Measurements from ENCODE around the gene CACNA1B.

Gene CACNA1B

DNA sequence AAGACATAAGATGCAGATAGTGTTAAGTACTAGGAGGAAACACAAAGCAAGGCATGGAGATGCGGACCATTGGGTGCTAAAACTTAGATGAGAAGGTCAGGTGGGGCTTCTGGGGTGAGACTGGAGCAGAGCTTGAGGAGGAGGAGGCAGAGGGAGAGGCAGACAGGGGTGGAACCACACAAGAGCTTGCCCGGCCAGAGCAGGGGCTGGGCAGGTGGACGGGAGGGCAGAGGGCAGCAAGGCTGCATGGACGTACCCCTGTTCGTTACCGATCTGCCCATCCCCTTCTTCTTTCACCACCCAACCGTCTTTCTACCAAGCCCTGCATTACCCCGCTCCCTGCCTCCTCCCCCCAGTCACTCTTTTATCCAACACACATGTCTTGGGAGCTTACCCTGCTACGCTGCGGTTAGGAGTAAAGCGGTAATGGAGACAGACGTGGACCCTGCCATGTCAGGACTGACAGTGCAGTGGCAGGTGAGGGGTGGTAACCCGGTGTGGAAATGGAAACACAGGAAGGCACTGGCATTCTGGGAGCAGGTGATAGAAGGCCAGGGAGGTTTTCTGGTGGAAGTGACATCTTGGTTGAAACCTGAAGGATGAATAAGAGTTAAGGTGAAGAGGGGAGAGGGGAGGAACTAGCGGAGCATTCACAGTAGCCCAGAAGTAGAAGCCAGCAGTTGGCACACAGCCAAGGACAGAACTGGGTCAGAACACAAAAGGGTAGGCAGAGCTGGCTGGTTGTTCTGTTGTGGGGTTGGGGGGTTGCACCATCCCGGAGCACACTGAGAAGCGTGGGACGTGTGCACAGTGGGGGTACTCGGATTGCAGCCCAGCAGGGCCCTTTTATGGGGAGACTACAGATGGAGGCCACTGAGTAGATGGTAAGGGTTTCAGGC, 167.2 kb downstream of the CACNA1B start:
- no peak for DNase-seq

DNA sequence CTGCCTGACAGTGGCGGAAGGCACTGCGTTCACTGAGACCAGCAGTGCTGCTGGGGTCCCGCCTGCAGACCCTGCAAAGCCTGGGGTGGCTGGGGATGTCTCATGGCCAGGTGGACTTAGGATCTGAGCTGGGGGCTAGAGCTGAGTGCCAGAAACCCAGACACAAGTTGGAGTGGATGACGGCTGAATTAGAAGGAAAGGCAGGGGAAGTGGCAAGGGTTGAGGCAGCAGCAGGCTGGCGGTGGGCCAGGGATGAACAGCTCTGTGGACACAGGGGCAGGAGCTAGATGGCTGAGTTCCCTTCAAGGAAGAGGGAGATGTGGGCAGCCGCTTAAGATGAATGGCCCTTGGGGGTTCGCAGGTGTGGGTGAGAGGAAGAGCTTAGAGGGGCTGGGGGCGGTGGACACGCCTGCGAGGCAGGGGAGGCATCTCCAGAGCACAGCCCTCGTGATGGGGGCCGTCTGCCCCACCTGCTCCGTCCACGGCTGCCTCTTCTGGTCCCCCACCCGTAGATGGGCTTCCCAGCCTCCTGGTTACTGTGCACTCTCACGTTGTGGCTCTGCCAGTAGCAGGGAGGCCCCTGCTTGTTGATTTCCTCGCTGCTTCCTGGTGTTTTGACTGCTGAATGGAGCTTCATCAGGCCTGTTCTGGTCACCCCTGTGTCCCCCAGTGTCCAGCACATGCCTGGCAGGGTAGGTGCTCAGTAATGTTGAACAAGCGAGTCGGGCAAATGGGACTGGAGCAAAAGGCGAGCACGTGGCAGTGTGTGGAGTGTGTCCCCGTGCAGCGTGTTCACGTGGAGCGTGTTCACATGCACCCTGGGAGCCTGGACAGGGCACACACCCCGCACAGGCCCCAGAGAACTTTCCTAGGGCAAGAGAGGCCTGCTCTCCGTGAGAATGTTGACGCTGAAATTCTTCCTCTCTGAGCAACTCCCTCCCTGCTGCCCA, 168.2 kb downstream of the CACNA1B start:
- no peak for DNase-seq

- no peak for DNase-seq
Observed at GRCh38 chr9:138046641-138047301, 169.2 kb downstream of the CACNA1B start.

DNA sequence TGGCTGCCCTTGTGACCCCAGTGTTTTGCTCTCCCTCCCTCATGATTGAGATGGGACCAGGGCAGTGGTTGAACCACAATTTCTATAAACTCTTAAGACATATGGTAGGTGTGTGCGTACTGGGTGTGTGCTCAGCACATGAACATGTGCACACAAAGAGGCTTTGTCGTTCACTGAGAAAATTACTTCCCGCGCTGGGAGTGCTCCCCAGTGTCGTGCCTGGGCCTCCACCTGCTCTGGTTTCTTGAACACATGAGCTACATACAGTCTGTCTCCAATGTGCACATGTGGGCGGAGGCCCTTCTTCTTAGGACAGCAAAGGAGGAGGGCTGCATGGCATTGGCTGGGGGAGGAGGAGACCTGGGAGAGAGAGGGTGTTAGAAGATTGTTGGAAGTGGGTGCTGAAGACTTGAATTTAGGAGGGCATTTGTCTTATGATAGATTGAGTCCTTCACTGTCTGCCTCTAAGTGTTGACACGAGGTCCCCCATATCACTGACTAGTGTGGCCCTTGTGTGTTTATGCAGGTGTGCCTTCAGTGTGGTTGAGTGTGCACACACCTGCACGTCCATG, 170.0 kb downstream of the CACNA1B start:
- DNase-seq, result no peak

- no peak for DNase-seq
Observed at GRCh38 chr9:138048184-138048583, 170.6 kb downstream of the CACNA1B start.

DNA sequence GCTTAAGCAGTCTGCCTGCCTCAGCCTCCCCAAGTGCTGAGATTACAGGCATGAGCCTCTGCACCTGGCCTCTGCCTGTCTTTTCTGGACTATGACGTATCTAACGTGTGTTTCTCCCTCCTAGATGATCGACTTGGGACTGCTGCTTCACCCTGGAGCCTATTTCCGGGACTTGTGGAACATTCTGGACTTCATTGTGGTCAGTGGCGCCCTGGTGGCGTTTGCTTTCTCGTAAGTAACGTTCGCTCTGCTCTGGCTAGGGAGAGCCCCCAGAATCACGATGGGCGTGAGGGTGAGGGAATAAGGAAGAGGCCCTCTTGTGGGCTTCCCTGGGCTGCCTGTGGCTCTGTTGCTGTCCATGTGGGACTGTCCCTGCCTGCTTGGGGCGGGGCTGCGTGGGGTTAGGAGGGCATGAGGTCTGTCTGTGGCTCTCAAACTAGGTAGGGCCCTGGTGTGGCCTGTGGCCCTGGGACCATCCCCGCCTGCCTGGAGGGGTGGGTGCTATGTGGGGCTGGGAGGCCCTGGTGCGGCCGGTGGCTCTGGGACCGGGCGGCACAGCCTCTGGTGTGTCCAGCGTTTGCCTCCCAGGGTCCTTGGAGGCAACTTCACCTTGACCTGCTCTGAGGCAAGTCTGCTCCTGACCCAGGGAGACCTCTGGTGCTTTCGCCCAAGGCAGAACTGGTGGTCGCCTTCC, 171.7 kb downstream of the CACNA1B start:
- no peak for DNase-seq

DNA sequence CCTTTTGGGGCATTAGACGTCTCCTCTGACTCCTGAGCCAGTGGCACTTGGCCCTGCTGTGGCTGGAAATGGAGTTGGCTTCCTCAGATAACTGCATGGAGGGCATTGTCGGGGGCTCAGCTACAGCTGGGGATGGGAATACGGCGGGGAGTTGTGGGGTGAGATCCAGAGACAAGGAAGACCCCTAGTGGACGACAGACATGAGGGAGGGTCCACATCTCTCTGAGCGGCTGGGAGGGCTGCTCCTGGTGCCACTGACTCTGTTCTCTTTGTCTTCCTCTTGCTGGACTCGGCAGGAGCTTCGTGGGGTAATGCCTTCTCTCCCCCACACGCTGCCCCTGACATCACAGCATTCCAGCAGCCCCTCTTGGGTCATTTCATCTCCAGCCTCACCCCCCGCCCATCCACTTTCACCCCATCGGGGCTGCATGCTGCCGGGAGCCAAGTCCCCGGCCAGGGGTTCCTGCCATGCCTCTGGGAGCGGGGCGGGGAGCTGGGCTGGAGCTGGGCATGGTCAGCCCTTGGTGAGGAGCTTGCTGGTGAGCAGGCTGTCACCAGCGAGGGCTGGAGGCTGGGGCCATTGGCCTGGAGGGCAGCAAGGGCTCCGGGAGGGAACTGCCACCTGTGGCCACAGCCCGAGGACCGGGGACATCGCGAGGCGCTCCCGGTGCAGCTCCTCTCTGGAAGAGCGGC, 172.3 kb downstream of the CACNA1B start:
- no peak for DNase-seq

- no peak for DNase-seq
Observed at GRCh38 chr9:138050472-138051330, 173.1 kb downstream of the CACNA1B start.

DNA sequence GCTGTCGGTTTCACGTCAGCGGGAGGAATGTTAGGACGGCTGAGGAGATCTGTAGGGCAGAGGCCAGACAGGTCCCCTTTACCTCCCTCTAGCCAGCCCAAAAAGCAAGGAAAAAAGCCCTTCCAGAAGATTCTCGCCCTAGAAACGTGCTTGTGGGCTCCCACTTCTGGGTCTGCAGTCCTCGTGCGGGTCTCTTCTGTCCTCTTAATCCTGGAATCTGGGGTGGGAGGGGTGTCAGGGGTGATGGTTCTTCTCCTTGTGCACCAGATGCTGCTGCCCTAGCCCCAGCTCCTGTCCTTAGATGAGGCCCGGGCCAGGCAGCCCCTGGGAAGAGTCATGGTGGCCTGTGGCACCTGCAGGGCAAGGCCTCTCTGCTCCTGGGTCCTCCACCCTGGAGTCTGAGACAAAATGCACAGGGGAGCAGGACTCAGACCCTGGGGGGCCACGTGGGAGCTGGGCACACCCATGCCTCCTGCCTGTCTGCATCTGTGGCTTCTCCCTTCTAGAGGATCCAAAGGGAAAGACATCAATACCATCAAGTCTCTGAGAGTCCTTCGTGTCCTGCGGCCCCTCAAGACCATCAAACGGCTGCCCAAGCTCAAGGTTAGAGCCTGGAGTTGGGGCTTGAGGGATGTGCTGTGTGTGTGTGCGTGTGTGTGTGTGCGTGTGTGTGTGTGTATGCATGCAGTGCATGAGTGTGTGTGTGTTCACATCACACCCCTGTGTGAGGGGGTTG, 174.2 kb downstream of the CACNA1B start:
- no peak for DNase-seq

GRCh38 chr9:138052322-138052615, 174.7 kb downstream of the CACNA1B start:
- no peak for DNase-seq

DNA sequence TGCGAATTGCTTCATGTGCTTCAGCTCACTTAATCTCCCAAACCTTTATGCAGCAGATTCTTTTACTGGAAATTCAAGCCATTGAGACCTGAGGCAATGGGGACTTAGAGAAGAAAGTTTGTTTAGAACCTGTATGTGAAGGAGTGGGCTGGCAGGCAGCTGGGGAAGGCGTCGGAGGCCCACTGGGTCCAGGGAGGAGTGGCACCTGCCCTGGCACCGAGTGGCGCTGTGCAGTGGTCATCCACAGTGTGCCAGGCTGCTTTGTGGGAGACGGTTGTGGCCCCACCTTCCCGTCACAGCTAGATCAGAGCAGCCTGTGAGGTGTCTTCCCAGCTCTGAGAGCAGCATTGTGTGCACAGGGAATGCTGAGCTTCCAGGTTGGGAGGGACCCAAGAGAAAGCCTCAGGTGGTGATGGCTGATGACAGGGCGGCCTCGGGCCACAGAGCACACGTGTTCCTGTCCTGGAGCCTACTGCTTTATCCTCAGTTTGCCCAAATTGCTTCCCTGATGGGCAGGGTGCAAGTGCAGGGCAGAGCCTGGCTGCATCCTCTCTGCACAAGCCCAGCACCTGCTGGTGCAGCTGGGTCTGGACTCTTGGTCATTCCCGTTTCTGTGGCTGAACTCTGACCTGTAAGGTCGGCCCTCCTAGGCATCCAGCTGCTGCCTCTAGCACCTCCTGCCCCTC, 175.2 kb downstream of the CACNA1B start:
- no peak for DNase-seq

GRCh38 chr9:138053321-138053868, 175.8 kb downstream of the CACNA1B start:
- DNase-seq, result no peak

DNA sequence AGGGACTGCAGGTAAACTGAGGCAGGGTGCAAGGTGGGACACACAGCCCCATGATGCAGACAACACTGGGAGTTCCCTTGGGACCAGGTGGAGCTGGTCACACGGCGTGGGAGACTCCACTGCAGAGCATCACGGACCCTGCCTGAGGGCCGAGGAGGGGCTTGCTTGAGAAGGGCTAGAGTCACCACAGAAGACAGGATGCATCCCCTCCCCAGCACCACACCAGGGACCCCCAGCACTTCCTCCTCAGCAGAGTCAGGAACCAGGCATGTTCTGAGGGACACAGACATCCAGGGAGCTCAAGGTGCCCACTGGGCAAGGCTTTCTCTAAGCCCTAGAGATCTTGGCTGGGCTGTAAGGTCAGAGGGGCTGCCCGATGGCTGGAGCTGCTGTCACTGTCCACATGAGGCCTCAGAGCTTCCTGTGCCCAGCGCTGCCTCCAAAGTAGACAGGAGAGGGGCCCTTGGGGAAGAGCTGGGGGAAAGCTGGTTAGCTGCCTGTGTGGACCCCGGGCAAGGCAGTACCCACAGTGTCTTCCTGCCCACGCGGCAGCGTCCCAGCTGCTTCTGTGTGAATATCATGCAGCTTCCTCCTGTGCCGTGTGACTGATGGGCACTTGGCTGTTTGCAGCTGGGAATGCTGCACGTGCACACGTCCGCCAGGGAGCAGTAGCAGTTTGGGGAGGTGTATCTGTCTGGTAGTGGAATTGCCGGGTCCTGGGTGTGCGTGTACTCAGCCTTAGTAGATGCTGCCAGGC, 176.6 kb downstream of the CACNA1B start:
- DNase-seq, result no peak

DNA sequence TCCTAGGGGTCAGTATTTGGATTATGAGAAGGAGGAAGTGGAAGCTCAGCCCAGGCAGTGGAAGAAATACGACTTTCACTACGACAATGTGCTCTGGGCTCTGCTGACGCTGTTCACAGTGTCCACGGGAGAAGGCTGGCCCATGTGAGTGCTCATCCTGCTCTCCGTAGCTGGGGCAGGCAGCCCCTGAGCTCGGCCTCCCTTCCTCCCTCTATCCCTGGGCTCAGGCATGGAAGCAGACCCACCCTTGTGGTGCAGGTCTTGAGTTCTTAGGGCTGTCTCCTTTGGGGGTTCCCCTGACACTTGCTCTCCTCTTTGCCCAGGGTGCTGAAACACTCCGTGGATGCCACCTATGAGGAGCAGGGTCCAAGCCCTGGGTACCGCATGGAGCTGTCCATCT, 180.1 kb downstream of the CACNA1B start:
- DNase-seq, result no peak

DNA sequence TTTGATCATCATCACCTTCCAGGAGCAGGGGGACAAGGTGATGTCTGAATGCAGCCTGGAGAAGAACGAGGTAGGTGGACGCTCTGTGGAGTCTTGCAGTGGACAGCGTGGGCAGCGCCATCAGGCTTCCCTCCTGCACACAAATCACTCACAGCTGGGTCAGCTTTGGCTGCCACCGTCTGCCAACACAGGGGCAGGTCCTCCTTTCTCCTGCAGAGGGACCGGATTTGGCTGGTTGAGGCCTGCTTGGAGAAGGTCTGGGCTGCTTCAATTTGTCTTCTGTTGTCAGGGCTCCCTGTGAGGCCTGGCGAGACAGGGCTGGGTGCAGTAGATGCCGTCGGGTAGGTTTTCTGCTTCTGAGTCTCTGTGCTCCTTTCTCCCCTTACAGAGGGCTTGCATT, 180.6 kb downstream of the CACNA1B start:
- no peak for DNase-seq

DNA sequence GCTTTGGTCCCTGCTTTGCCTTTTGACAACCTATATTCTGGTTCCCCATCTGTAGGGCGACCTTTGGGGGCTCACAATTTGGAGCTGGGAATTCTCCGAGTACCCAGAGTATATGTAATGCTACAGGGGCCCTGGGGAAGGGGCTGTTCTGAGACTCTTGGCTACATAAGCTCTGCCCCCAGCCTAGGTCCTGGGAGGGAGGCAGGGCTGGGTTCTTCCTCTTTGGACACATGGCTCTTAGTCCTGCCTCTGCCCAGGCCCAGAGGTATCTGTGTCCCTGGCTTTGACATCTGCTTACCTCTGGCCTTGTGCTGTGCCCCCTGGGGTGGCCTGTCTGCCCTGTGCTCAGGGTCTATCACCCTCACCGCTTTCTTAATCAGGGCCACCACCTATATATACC, 181.6 kb downstream of the CACNA1B start:
- no peak for DNase-seq

GRCh38 chr9:138060365-138060764, 182.8 kb downstream of the CACNA1B start:
- DNase-seq, result no peak

DNA sequence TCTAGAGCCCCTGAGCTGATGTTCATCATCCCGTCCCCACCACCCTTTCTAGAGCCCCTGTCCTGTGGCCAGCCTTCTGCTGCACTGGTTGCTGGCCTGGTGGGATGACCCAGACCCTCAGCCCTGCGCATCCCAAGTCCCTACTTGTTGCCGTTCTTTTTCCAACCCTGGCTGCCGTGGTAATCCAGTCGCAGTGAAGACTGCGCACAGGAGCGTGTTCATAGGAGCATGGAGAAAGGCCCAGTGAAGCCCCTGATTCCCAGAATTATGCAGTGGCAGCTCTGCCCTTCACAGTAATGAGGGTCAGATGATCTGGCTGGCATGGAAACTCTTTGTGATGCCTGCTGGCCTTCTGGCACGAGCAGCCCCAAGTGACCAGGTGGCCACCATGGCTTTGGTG, 183.3 kb downstream of the CACNA1B start:
- DNase-seq, result no peak

Data from EL (cell line).